PC-3 (cell line): ENCODE results near the gene TBCB.

Source experiments
- CTCF ChIP-seq: fragments of 300-600 bp; sonication (generic); conservative IDR thresholded peaks from 2 replicates; pipeline ENCODE4 v1.5.1; 2017; ENCODE audit warnings: antibody characterized with exemption, low read depth, mild to moderate bottlenecking, low read length
- EZH2 ChIP-seq: fragments of 300-600 bp; sonication (generic); IDR thresholded peaks from one replicate; pipeline ENCODE4 v1.6.1; 2017; ENCODE audit warnings: antibody characterized with exemption, mild to moderate bottlenecking, low read length; ENCODE audit not compliant: unreplicated experiment
- EZH2phosphoT487 ChIP-seq: fragments of 300-600 bp; sonication (generic); IDR thresholded peaks from 2 replicates; pipeline ENCODE4 v1.6.1; 2018; ENCODE audit warnings: mild to moderate bottlenecking, antibody characterized with exemption, low read length, borderline replicate concordance

- TF ChIP-seq EZH2phosphoT487 (no peak), CTCF (no peak), EZH2 (no peak)
Observed at GRCh38 chr19:36073121-36073876, 42.0 kb upstream of the TBCB start.
